HepG2 (cell line): ENCODE measurements around the gene COL13A1. TPM values are rescaled to one million over a fixed set of nuclear protein-coding genes. Genes with fewer than 3 reads are reported as not detected.

ENCODE experiments used
- ARID4A ChIP-seq: sonication (generic); formaldehyde crosslinking; IDR thresholded peaks from 2 replicates; pipeline ENCODE4 v1.5.0; 2020; ENCODE audit warnings: mild to moderate bottlenecking, missing genetic modification reagents, borderline replicate concordance
- KIAA2018 ChIP-seq: sonication (generic); formaldehyde crosslinking; IDR thresholded peaks from 2 replicates; pipeline ENCODE4 v1.5.0; 2020; ENCODE audit warnings: mild to moderate bottlenecking, missing genetic modification reagents, borderline replicate concordance
- PHB2 ChIP-seq: fragments of 450-650 bp; IDR thresholded peaks from 2 replicates; pipeline ENCODE4 v1.6.1; 2018; ENCODE audit not compliant: partially characterized antibody
- ZFP41 ChIP-seq: sonication (generic); formaldehyde crosslinking; IDR thresholded peaks from 2 replicates; pipeline ENCODE4 v1.4.0; 2020; ENCODE audit warnings: mild to moderate bottlenecking, missing genetic modification reagents, borderline replicate concordance
- ZNF780A ChIP-seq: sonication (generic); formaldehyde crosslinking; IDR thresholded peaks from 2 replicates; pipeline ENCODE4 v1.8.0; 2022; ENCODE audit warnings: mild to moderate bottlenecking, missing genetic modification reagents, moderate library complexity
- polyA plus RNA-seq, 8 experiments: library from polyadenylated mRNA; depleted of rRNA in 3 of 8; stranded (reverse) in 7 of 8; unstranded in 1 of 8; fragments of >200 nt; fragmentation: Illumina TruSeq in 4 of 8; extraction: Trizol in 4 of 8; gene quantifications; 2 replicates each; pipeline versions ENCODE4 v1.2.1 to v1.2.3, GENCODE V29; 2011 to 2016; ENCODE audit warnings: low read depth in 4 of 8, missing spikeins in 1 of 8, mixed read lengths in 1 of 8; ENCODE audit not compliant: insufficient read depth in 1 of 8
- total RNA-seq, 5 experiments: library from RNA; depleted of rRNA; stranded (reverse); fragments of >200 nt; fragmentation: Illumina TruSeq; extraction: Trizol; gene quantifications; 2 replicates each; pipeline ENCODE4 v1.2.3, GENCODE V29; 2016; ENCODE audit warnings: low read depth in 1 of 5

COL13A1 gene
- total and polyA plus RNA-seq, 2 of the 13 experiments (the other 11 are each of a cell fraction or from before 2014, with no cell fraction given): 0.07 TPM; not detected in 1

GRCh38 chr10:69864321-69864720 lies 62.6 kb downstream of the COL13A1 start (continued):
- TF ChIP-seq ARID4A (CRISPR knock-in tag): no peak
- no peak for TF ChIP-seq ZFP41 (CRISPR knock-in tag)
- no peak for TF ChIP-seq KIAA2018 (CRISPR knock-in tag)
- TF ChIP-seq ZNF780A (CRISPR knock-in tag): no peak
- TF ChIP-seq PHB2: no peak
